ENCODE results near the gene EPHB6.

EPHB6 gene

GRCh38 chr7:142901426-142902259 is 46.8 kb downstream of the EPHB6 start:
- DNase-seq: no peak

- no peak for DNase-seq
Observed at GRCh38 chr7:142904128-142904527, 49.3 kb downstream of the EPHB6 start.

GRCh38 chr7:142905759-142906158 is 50.9 kb downstream of the EPHB6 start:
- no peak for DNase-seq

GRCh38 chr7:142906643-142907042 is 51.8 kb downstream of the EPHB6 start:
- no peak for DNase-seq

- no peak for DNase-seq
Observed at GRCh38 chr7:142908290-142908689, 53.4 kb downstream of the EPHB6 start.

- no peak for DNase-seq
Observed at GRCh38 chr7:142908921-142909890, 54.3 kb downstream of the EPHB6 start.

GRCh38 chr7:142910031-142910433 is 55.2 kb downstream of the EPHB6 start:
- DNase-seq: no peak

- DNase-seq: no peak
Observed at GRCh38 chr7:142910481-142910880, 55.6 kb downstream of the EPHB6 start.

GRCh38 chr7:142913051-142913450 is 58.2 kb downstream of the EPHB6 start:
- no peak for DNase-seq

GRCh38 chr7:142913566-142913965 is 58.7 kb downstream of the EPHB6 start:
- no peak for DNase-seq

- no peak for DNase-seq
Observed at GRCh38 chr7:142914121-142914520, 59.2 kb downstream of the EPHB6 start.

GRCh38 chr7:142915315-142915714 is 60.4 kb downstream of the EPHB6 start:
- DNase-seq: no peak

- no peak for DNase-seq
Observed at GRCh38 chr7:142916508-142916907, 61.6 kb downstream of the EPHB6 start.

- no peak for DNase-seq
Observed at GRCh38 chr7:142917447-142917846, 62.6 kb downstream of the EPHB6 start.

GRCh38 chr7:142918901-142919300 is 64.0 kb downstream of the EPHB6 start:
- no peak for DNase-seq

GRCh38 chr7:142919656-142920055 is 64.8 kb downstream of the EPHB6 start:
- no peak for DNase-seq
